AG09319 (cell line): Measurements from ENCODE around the gene C11orf58.

Experiments used
- DNase-seq: peaks from one replicate; pipeline ENCODE4 v3.0.0-alpha.2; 2010; ENCODE audit warnings: low read depth; ENCODE audit errors: extremely low read depth
- TF ChIP-seq, protein P1 (sequence below): IDR thresholded peaks from 2 replicates; pipeline ENCODE4 v1.5.1; 2011; ENCODE audit warnings: low read depth, mild to moderate bottlenecking, inconsistent platforms, low read length, moderate library complexity

The C11orf58 gene

GRCh38 chr11:16750417-16750816, 12.0 kb downstream of the C11orf58 start:
- TF ChIP-seq, protein P1, sequence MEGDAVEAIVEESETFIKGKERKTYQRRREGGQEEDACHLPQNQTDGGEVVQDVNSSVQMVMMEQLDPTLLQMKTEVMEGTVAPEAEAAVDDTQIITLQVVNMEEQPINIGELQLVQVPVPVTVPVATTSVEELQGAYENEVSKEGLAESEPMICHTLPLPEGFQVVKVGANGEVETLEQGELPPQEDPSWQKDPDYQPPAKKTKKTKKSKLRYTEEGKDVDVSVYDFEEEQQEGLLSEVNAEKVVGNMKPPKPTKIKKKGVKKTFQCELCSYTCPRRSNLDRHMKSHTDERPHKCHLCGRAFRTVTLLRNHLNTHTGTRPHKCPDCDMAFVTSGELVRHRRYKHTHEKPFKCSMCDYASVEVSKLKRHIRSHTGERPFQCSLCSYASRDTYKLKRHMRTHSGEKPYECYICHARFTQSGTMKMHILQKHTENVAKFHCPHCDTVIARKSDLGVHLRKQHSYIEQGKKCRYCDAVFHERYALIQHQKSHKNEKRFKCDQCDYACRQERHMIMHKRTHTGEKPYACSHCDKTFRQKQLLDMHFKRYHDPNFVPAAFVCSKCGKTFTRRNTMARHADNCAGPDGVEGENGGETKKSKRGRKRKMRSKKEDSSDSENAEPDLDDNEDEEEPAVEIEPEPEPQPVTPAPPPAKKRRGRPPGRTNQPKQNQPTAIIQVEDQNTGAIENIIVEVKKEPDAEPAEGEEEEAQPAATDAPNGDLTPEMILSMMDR, result no peak
- no peak for DNase-seq

GRCh38 chr11:16758382-16759024, 20.1 kb downstream of the C11orf58 start:
- TF ChIP-seq, protein P1, result no peak
- DNase-seq, result no peak

GRCh38 chr11:16759857-16760508, 21.5 kb downstream of the C11orf58 start:
- TF ChIP-seq, protein P1, result no peak
- no peak for DNase-seq

DNA sequence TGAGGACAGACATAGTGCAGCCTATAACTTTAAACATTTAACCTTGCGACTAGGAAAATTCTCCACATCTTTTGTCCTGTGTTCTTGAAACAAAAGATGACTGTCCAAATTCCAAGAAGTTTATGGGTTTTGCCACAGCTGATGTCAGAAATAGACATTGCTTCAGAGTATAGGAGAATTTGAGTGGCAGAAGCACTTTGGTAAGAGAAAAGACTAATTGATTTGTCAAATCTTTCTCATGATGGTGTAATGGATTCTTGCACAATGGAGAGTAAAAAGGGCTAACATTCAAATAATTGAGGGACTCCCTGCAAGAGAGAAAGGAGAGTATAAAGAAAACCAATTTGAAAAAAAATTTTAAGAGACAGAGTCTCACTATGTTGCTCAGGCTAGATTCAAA, 25.3 kb downstream of the C11orf58 start:
- TF ChIP-seq, protein P1, result no peak
- DNase-seq, result no peak

GRCh38 chr11:16764888-16765287, 26.4 kb downstream of the C11orf58 start:
- TF ChIP-seq, protein P1, result no peak
- no peak for DNase-seq

DNA sequence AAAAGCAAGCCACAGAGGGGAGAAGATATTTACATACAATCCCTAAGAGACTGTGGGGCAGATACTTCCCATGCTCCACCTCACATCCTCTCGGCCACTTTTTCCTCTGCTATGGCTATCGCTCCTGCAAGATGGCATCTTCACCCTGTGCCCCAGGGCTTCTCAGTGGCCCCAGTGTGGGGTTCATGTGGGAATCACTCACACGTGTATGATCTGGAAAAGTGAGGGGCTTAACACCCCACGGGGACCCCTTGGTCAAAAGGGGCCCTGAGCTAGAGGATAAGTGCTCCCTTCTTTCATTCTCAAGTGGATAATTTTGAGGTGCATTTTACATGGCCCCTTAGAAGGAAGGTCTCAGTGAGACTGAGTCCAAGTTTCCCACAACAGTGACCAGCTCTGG, 28.7 kb downstream of the C11orf58 start:
- DNase-seq, result no peak
- TF ChIP-seq, protein P1, result no peak

DNA sequence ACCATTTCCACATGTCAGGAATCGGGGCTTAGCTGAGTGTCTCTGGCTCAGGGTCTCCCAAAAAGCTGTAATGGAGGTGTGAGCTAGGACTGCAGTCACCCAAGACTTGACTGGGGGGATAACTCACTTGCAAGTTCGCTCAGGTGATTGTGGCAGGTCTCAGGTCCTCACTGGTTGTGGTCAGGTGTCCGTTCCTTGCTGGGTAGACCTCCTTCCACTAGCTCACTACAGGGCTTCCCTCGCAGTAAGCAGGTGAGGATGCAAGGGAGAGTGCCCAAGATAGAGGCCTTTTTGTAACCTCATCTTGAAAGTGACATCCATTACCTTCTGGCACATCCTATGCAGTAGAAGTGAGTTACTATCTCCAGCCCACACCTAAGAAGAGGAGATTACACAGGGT, 29.5 kb downstream of the C11orf58 start:
- no peak for DNase-seq
- TF ChIP-seq, protein P1, result no peak
